Fibroblast of the aortic adventitia (primary cell): ENCODE measurements around the gene SART3. TPM values are rescaled to one million over a fixed set of nuclear protein-coding genes. Genes with fewer than 3 reads are reported as not detected.

Experiments used
- DNase-seq: peaks from one replicate; pipeline ENCODE4 v3.0.0-alpha.2; 2010; ENCODE audit warnings: low read depth
- H3K4me3 ChIP-seq: 2 replicates; pipeline ENCODE4 v1.5.1; 2011; ENCODE audit warnings: low read depth, mild to moderate bottlenecking, control low read depth, low read length, moderate library complexity
- CTCF ChIP-seq: IDR thresholded peaks from 2 replicates; pipeline ENCODE4 v1.5.1; 2011; ENCODE audit warnings: mild to moderate bottlenecking, low read length, control low read depth, inconsistent platforms; ENCODE audit not compliant: insufficient read depth
- total RNA-seq: library from RNA; depleted of rRNA; stranded (reverse); fragments of >200 nt; gene quantifications from 2 replicates; pipeline ENCODE4 v1.2.3, GENCODE V29; 2012; ENCODE audit warnings: low replicate concordance

SART3 gene
- total RNA-seq = 46.6 and 105 TPM in 2 replicates

- peak; percentile 92 for DNase-seq
- no peak for TF ChIP-seq CTCF
These were observed at the start of gene SART3 for GRCh38 chr12:108560752-108561719. Gene SART3, minus strand, starts transcription at chr12:108561173. Its CDS starts 19 bp downstream, at chr12:108561154.

GRCh38 chr12:108610336-108610815, 49.4 kb upstream of the SART3 start:
- DNase-seq = no peak

More at GRCh38 chr12:108560752-108561719, at the start of gene SART3:
- peak within 1 kb of the TSS; percentile 99 for H3K4me3 ChIP-seq

GRCh38 chr12:108609537-108610335, 48.8 kb upstream of the SART3 start:
- no peak for TF ChIP-seq CTCF
- no peak overlapping the region for H3K4me3 ChIP-seq
- peak; percentile 94 for DNase-seq

More at GRCh38 chr12:108610336-108610815, 49.4 kb upstream of the SART3 start:
- no peak overlapping the region for H3K4me3 ChIP-seq
- no peak for TF ChIP-seq CTCF

- no peak for DNase-seq
- TF ChIP-seq CTCF = no peak
These were observed 47.6 kb upstream of the SART3 start for GRCh38 chr12:108608616-108609015.

GRCh38 chr12:108607981-108608600, 47.1 kb upstream of the SART3 start:
- no peak overlapping the region for H3K4me3 ChIP-seq
- no peak for DNase-seq
- no peak for TF ChIP-seq CTCF

More at GRCh38 chr12:108608616-108609015, 47.6 kb upstream of the SART3 start:
- H3K4me3 ChIP-seq = no peak overlapping the region

- H3K4me3 ChIP-seq = no peak overlapping the region
- DNase-seq = no peak
- no peak for TF ChIP-seq CTCF
These were observed 45.5 kb upstream of the SART3 start for GRCh38 chr12:108606492-108606891.
